ENCODE measurements around the gene ATG9B. TPM values are rescaled to one million over a fixed set of nuclear protein-coding genes. Genes with fewer than 3 reads are reported as not detected.

ATG9B gene
- total and polyA plus RNA-seq, 9 of the 15 experiments (the other 6 are each of a cell fraction or from before 2014, with no cell fraction given), result 0.29 to 8.0 (median 2.1) TPM

- peaks cover 71 to 76% of the 10 kb centered on the region in 2 experiments for H3K4me1 ChIP-seq (replicated peaks in 1 of 2; ENCODE audit: control insufficient read depth in 2 of 2, insufficient read depth in 2 of 2, low read length in 2 of 2)
- peaks cover 27% of the 10 kb centered on the region for H3K79me2 ChIP-seq (ENCODE audit: control insufficient read depth, insufficient read depth, low read length)
- H3K27me3 ChIP-seq (ENCODE audit: control insufficient read depth in 2 of 2, insufficient read depth in 2 of 2, low read length in 2 of 2), result no peaks in the 10 kb centered on the region
- ATAC-seq, result no peak
- no peak for DNase-seq (ENCODE audit: extremely low read depth in 1 of 4, low spot score in 3 of 4)
- H3K4me3 ChIP-seq, result no peak overlapping the region
- no peak overlapping the region for H3K4me2 ChIP-seq (ENCODE audit: insufficient read depth, low read length)
- no peak for FAIRE-seq
- no peak overlapping the region for H2AFZ ChIP-seq (ENCODE audit: low read depth, low read length)
- TF ChIP-seq ARID2 (IDR thresholded peaks at IDR 0.05) (no peak), HDAC6 (IDR thresholded peaks at IDR 0.05; ENCODE audit: low read depth, low read length) (no peak), PTRF (tag; IDR thresholded peaks at IDR 0.05) (no peak), SAP30 (IDR thresholded peaks at IDR 0.05; ENCODE audit: borderline replicate concordance, insufficient read depth, low read depth, low read length, poor library complexity, severe bottlenecking) (no peak), CBX3 (IDR thresholded peaks at IDR 0.05; ENCODE audit: borderline replicate concordance in 1 of 2, low read length in 2 of 2) (no peak), ZNF57 (CRISPR knock-in tag; IDR thresholded peaks at IDR 0.05) (no peak), ERF (CRISPR knock-in tag; IDR thresholded peaks at IDR 0.05) (no peak), STAG1 (CRISPR knock-in tag; IDR thresholded peaks at IDR 0.05; ENCODE audit: borderline replicate concordance) (no peak), HMGN3 (IDR thresholded peaks at IDR 0.05; ENCODE audit: borderline replicate concordance, extremely low read depth, insufficient read length, low read depth, low read length) (no peak), CREM (IDR thresholded peaks at IDR 0.05; ENCODE audit: low read depth) (no peak), MTF1 (CRISPR knock-in tag; IDR thresholded peaks at IDR 0.05; ENCODE audit: borderline replicate concordance) (no peak), NFYB (IDR thresholded peaks at IDR 0.05; ENCODE audit: extremely low read depth, insufficient read length) (no peak), POLR2H (tag; IDR thresholded peaks at IDR 0.05; ENCODE audit: low read depth) (no peak), SIN3A (IDR thresholded peaks at IDR 0.05; ENCODE audit: borderline replicate concordance in 2 of 2, control insufficient read depth in 1 of 2, low read depth in 2 of 2, low read length in 2 of 2) (no peak), ZNF384 (IDR thresholded peaks at IDR 0.05; ENCODE audit: low read depth, low read length) (no peak)
- intact Hi-C loops (cut with micrococcal nuclease) (loop anchor here (10.0 kb wide), 1 partner anchor 207 kb away; no protein-coding TSS in a partner anchor), in situ Hi-C loops (cut with MboI) (no loop called here)
- CTCF ChIA-PET (ENCODE audit: low intra/inter-chr PET ratio), result interaction anchor here (1.3 to 4.3 kb wide), 3 partner anchors 17 to 41 kb away, joined by 3 to 27 read pairs (median 4); no protein-coding TSS in a partner anchor
- no peaks in the 10 kb centered on the region for H3K9me3 ChIP-seq (replicated peaks; ENCODE audit: control insufficient read depth, insufficient read depth, low read depth, low read length)
- H3K9ac ChIP-seq (ENCODE audit: insufficient read depth in 1 of 2, low read depth in 2 of 2, low read length in 2 of 2), result no peak overlapping the region
- no peak overlapping the region for H3K27ac ChIP-seq (ENCODE audit: extremely low read depth, low read depth, low read length)
- peaks cover 15% of the 10 kb centered on the region; the same call in 1 of the 3 replicates for H3K36me3 ChIP-seq (ENCODE audit: control insufficient read depth, insufficient read depth, low read length)
- 78% methylated on average over 6 of the region's 6 CpGs for WGBS (ENCODE audit: insufficient coverage, low coverage, missing lambda C conversion rate)
- POLR2A ChIA-PET, result interaction anchor here (1.0 to 1.7 kb wide), 2 partner anchors 12 to 14 kb away, joined by 3 to 4 read pairs; no protein-coding TSS in a partner anchor
- peaks cover 5% of the 10 kb centered on the region for H3K9me1 ChIP-seq (ENCODE audit: control insufficient read depth, insufficient read depth, low read length)
- H4K20me1 ChIP-seq (replicated peaks; ENCODE audit: control insufficient read depth, insufficient read depth, low read length), result no peaks in the 10 kb centered on the region
- no TSS peak for BruUV-seq (replicated peaks)
Measured at GRCh38 chr7:150967349-150967748, 56.9 kb downstream of the ATG9B start.
